Prostate gland (tissue), 2 donors: ENCODE measurements around the gene CISTR.

Source experiments
- POLR2A ChIP-seq: fragments of 450-650 bp; IDR thresholded peaks from one replicate; pipeline ENCODE4 v1.6.1; 2016; ENCODE audit warnings: antibody characterized with exemption, mild to moderate bottlenecking
- POLR2AphosphoS5 ChIP-seq: sonication (generic); formaldehyde crosslinking; IDR thresholded peaks from one replicate; pipeline ENCODE4 v1.6.1; 2017; ENCODE audit warnings: antibody characterized with exemption
- TF ChIP-seq, protein P1 (sequence below), 4 experiments: fragments of 200-600 bp in 2 of 4; fragments of 450-650 bp in 2 of 4; sonication (generic) in 2 of 4; IDR thresholded peaks; 1 replicate in 3 of 4; 2 replicates in 1 of 4; pipeline ENCODE4 v1.5.1; 2016 to 2019; ENCODE audit warnings: antibody characterized with exemption in 4 of 4, mild to moderate bottlenecking in 2 of 4, moderate library complexity in 2 of 4

DNA sequence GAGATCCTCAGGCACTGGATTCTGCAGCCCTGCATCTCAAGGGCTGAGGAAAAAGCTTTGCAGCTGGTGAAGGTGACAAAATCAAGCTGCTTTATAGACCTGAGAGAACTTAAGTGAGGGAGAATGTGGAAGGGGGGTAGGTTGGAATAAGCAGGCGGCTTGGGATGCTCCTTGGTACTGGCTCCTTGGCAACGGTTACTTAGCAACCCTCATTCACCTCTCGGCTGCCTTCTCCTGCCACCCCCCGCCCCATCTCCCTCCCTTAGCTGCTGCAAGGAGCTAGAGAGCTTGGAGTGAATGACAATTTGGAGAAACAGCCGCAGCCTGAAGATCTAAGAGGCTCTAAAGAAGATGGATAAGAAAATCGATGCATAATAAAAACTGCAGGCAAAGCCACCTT, 44.1 kb upstream of the CISTR start:
- TF ChIP-seq POLR2A, result no peak
- TF ChIP-seq, protein P1, sequence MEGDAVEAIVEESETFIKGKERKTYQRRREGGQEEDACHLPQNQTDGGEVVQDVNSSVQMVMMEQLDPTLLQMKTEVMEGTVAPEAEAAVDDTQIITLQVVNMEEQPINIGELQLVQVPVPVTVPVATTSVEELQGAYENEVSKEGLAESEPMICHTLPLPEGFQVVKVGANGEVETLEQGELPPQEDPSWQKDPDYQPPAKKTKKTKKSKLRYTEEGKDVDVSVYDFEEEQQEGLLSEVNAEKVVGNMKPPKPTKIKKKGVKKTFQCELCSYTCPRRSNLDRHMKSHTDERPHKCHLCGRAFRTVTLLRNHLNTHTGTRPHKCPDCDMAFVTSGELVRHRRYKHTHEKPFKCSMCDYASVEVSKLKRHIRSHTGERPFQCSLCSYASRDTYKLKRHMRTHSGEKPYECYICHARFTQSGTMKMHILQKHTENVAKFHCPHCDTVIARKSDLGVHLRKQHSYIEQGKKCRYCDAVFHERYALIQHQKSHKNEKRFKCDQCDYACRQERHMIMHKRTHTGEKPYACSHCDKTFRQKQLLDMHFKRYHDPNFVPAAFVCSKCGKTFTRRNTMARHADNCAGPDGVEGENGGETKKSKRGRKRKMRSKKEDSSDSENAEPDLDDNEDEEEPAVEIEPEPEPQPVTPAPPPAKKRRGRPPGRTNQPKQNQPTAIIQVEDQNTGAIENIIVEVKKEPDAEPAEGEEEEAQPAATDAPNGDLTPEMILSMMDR (IDR thresholded peaks at IDR 0.05), result no peak
- no peak for TF ChIP-seq POLR2AphosphoS5
